ENCODE data around the gene VSIR.
A peak's percentile ranks its signal among the peaks of the same experiment; 100 is the strongest.

The VSIR gene

GRCh38 chr10:71773221-71773971 is at the start of gene VSIR:
Gene VSIR (minus strand): TSS chr10:71773520. CDS start chr10:71773439, 81 bp downstream.
- peak; percentile 89 to 95 (median 92) for DNase-seq (ENCODE audit: low read depth in 2 of 3, low spot score in 2 of 3)

GRCh38 chr10:71821909-71822763 is 48.8 kb upstream of the VSIR start:
- no peak for DNase-seq (ENCODE audit: low read depth in 2 of 3, low spot score in 2 of 3)

DNA sequence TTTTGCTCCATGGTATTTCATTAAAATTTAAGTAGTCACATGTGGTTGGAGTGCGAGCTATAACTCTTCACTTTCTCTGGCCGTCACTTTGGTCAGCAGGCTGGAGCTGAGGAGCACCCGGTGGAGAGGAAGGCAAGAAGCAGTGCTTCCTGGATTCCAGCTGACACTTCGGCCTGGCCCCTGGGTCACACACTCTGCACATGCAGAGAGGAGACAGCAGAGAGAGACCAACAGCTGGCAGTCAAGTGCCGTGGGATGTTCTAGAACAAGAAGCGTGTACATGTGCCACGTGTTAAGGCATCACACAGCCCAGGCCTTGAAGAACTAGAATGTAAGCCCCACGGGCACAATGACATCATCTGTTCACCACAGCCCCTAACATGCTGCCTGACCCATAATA is 47.6 kb upstream of the VSIR start:
- no peak for DNase-seq (ENCODE audit: low read depth in 2 of 3, low spot score in 2 of 3)

- no peak for DNase-seq (ENCODE audit: low read depth in 2 of 3, low spot score in 2 of 3)
Observed at GRCh38 chr10:71819985-71820384, 46.7 kb upstream of the VSIR start.

- no peak for DNase-seq (ENCODE audit: low read depth in 2 of 3, low spot score in 2 of 3)
Observed at GRCh38 chr10:71819441-71819861, 46.1 kb upstream of the VSIR start.

DNA sequence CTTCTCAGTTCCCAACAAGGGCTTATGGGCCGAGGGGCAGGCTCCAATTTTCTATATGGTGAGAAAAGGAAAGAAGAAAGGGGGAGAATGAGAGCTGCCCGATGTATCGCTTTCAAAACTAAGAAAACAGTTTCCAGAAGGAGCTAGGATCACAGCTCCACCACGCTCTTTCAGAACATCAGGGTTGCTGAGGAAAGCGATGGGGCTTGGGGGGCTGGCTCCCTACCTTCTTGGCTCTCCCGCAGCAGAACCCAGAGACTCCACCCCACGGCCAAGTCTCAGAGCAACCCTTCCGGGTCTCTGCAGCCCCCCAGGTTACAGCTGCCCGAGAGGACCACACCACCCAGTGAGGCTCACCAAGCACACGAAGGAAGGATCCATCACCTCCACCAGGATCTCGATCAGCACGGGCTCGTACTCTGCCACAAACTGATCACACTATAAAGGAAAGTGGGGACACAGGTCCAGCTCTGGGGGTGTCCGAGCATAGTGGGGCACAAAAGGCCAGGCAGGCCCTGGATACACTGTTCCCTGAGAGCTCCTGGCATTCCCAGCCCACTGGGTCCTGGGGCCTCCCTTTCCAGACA is 45.4 kb upstream of the VSIR start:
- no peak for DNase-seq (ENCODE audit: low read depth in 2 of 3, low spot score in 2 of 3)

- no peak for DNase-seq (ENCODE audit: low read depth in 2 of 3, low spot score in 2 of 3)
Observed at GRCh38 chr10:71817831-71818655, 44.7 kb upstream of the VSIR start.

- no peak for DNase-seq (ENCODE audit: low read depth in 2 of 3, low spot score in 2 of 3)
Observed at GRCh38 chr10:71816936-71817618, 43.8 kb upstream of the VSIR start.

DNA sequence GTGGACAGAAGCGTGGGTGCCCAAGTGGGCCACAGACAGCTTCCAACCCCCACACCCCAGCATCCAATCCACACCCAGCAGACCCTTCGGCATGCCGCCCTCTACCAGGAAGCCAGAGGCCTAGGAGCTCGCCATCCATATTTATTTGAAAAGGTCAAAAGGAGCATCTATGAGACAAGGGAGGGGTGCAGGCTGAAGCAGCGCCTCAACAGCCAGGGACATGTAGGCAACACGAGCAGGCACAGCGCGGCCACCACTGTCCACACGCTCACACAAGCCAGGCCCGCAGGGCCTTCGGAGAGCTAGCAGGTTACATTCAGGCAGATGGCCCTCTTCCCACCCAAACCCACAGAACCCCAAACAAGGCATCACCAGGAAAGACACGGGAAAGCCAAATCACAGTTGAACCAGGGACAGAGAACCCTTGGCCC is 43.1 kb upstream of the VSIR start:
- DNase-seq (ENCODE audit: low read depth in 2 of 3, low spot score in 2 of 3), result no peak

- DNase-seq (ENCODE audit: low read depth in 2 of 3, low spot score in 2 of 3), result no peak
Observed at GRCh38 chr10:71815515-71816130, 42.3 kb upstream of the VSIR start.

- DNase-seq (ENCODE audit: low read depth in 2 of 3, low spot score in 2 of 3), result no peak
Observed at GRCh38 chr10:71814922-71815411, 41.6 kb upstream of the VSIR start.

DNA sequence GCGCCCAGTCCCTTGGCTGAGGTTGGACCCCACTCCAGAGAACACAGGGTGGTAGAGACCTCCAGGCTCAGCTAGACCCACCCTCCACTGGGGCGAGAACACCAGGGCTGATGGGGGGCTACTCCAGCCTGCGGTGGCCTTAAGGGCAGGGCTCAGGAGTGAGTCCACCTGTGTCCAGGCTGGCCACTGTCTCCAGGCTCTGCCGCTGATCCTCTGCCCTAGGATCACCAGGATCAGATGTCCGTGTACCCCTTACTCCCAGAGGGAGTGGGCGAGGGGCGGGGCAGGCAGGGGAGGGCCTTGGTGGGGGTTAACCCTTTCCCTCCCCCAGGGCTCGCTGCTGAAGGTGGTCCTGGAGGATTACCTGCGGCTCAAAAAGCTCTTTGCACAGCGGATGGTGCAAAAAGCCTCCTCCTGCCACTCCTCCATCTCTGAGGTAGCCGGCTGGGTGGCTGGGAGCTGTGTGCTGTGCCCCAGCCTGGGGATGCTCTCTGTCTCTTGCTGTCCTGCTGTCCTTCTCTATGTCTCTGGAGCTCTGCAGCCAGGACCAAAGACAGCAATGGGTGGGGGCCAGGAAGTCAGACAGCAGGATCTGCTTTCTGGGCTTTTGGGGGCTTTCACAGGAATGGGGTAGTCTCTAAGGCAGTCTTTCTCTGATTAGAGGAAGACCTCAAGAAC is 39.7 kb upstream of the VSIR start:
- no peak for DNase-seq (ENCODE audit: low read depth in 2 of 3, low spot score in 2 of 3)

- DNase-seq (ENCODE audit: low read depth in 2 of 3, low spot score in 2 of 3), result peak; percentile 45 to 88 (median 75)
Observed at GRCh38 chr10:71812016-71812912, 38.9 kb upstream of the VSIR start.

- DNase-seq (ENCODE audit: low read depth in 2 of 3, low spot score in 2 of 3), result no peak
Observed at GRCh38 chr10:71811351-71811750, 38.0 kb upstream of the VSIR start.

- no peak for DNase-seq (ENCODE audit: low read depth in 2 of 3, low spot score in 2 of 3)
Observed at GRCh38 chr10:71810048-71810750, 36.9 kb upstream of the VSIR start.

DNA sequence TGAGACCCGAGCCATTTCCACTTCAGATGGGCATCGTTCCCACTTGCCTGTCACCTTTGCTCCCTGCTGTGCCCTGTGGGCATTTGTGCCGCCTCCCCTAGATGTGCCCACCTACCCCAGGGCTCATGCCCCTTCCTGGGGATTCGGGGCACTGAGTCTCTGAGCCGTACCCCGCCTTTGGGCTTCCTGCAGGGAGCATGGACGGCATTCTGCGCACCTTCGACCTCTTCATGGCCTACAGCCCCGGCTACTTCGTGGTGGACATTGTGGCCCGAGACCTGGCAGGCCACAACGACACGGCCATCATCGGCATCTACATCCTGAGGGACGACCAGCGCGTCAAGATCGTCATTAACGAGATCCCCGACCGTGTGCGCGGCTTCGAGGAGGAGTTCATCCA is 36.3 kb upstream of the VSIR start:
- DNase-seq (ENCODE audit: low read depth in 2 of 3, low spot score in 2 of 3), result no peak

Measured in activated CD8-positive, alpha-beta memory T cell treated with anti-CD3 and anti-CD28 coated beads for 48 hours (primary cell).